Loucy (cell line): Measurements from ENCODE around the gene CELF5.

ENCODE experiments used
- EZH2phosphoT487 ChIP-seq: fragments of 200-600 bp; IDR thresholded peaks from 2 replicates; pipeline ENCODE4 v1.6.1; 2018; ENCODE audit warnings: antibody characterized with exemption, mild to moderate bottlenecking, moderate library complexity, borderline replicate concordance
- TF ChIP-seq, protein P1 (sequence below): fragments of 200-600 bp; sonication (generic); conservative IDR thresholded peaks from 2 replicates; pipeline ENCODE4 v1.5.1; 2014; ENCODE audit warnings: mild to moderate bottlenecking, antibody characterized with exemption, low read length

- TF ChIP-seq, protein P1, sequence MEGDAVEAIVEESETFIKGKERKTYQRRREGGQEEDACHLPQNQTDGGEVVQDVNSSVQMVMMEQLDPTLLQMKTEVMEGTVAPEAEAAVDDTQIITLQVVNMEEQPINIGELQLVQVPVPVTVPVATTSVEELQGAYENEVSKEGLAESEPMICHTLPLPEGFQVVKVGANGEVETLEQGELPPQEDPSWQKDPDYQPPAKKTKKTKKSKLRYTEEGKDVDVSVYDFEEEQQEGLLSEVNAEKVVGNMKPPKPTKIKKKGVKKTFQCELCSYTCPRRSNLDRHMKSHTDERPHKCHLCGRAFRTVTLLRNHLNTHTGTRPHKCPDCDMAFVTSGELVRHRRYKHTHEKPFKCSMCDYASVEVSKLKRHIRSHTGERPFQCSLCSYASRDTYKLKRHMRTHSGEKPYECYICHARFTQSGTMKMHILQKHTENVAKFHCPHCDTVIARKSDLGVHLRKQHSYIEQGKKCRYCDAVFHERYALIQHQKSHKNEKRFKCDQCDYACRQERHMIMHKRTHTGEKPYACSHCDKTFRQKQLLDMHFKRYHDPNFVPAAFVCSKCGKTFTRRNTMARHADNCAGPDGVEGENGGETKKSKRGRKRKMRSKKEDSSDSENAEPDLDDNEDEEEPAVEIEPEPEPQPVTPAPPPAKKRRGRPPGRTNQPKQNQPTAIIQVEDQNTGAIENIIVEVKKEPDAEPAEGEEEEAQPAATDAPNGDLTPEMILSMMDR = no peak
- no peak for TF ChIP-seq EZH2phosphoT487
Observed at GRCh38 chr19:3293560-3293959, 69.1 kb downstream of the CELF5 start.
